DLD1 (cell line): ENCODE measurements around the gene LRP1B.

Experiments used
- in situ Hi-C: cut with HindIII; loops from 2 replicates; pipeline ENCODE4 v1.10.0; 2017; ENCODE audit warnings: low sequenced_read_pairs

The LRP1B gene

GRCh38 chr2:141062443-141062842 is 1068.4 kb downstream of the LRP1B start:
- in situ Hi-C loops, result no loop called here

GRCh38 chr2:141062031-141062430 is 1068.8 kb downstream of the LRP1B start:
- in situ Hi-C loops, result no loop called here

- in situ Hi-C loops, result no loop called here
These were observed 1072.3 kb downstream of the LRP1B start for GRCh38 chr2:141058556-141058955.

- in situ Hi-C loops, result no loop called here
These were observed 1075.3 kb downstream of the LRP1B start for GRCh38 chr2:141055531-141055930.

GRCh38 chr2:141048951-141049350 is 1081.9 kb downstream of the LRP1B start:
- in situ Hi-C loops, result no loop called here

- in situ Hi-C loops, result no loop called here
These were observed 1089.5 kb downstream of the LRP1B start for GRCh38 chr2:141041281-141041680.

- in situ Hi-C loops, result no loop called here
These were observed 1092.5 kb downstream of the LRP1B start for GRCh38 chr2:141038341-141038740.

GRCh38 chr2:141037361-141037760 is 1093.5 kb downstream of the LRP1B start:
- in situ Hi-C loops, result no loop called here

GRCh38 chr2:141035846-141036420 is 1094.9 kb downstream of the LRP1B start:
- in situ Hi-C loops, result no loop called here

GRCh38 chr2:141029428-141030078 is 1101.3 kb downstream of the LRP1B start:
- in situ Hi-C loops, result no loop called here

GRCh38 chr2:141027221-141027620 is 1103.6 kb downstream of the LRP1B start:
- in situ Hi-C loops, result no loop called here

- in situ Hi-C loops, result no loop called here
These were observed 1109.2 kb downstream of the LRP1B start for GRCh38 chr2:141021611-141022010.

GRCh38 chr2:141021109-141021508 is 1109.7 kb downstream of the LRP1B start:
- in situ Hi-C loops, result no loop called here

- in situ Hi-C loops, result no loop called here
These were observed 1110.5 kb downstream of the LRP1B start for GRCh38 chr2:141020346-141020745.

- in situ Hi-C loops, result no loop called here
These were observed 1115.3 kb downstream of the LRP1B start for GRCh38 chr2:141015341-141016047.

GRCh38 chr2:141003967-141004657 is 1126.7 kb downstream of the LRP1B start:
- in situ Hi-C loops, result no loop called here

GRCh38 chr2:141001750-141002149 is 1129.1 kb downstream of the LRP1B start:
- in situ Hi-C loops, result no loop called here

- in situ Hi-C loops, result no loop called here
These were observed 1132.2 kb downstream of the LRP1B start for GRCh38 chr2:140998577-140998976.

GRCh38 chr2:140998017-140998416 is 1132.8 kb downstream of the LRP1B start:
- in situ Hi-C loops, result no loop called here

- in situ Hi-C loops, result no loop called here
These were observed 1136.0 kb downstream of the LRP1B start for GRCh38 chr2:140994856-140995255.

GRCh38 chr2:140990416-140990815 is 1140.4 kb downstream of the LRP1B start:
- in situ Hi-C loops, result no loop called here

- in situ Hi-C loops, result no loop called here
These were observed 1142.2 kb downstream of the LRP1B start for GRCh38 chr2:140988597-140988996.
